ENCODE measurements around the gene COX7B2.

COX7B2 gene

DNA sequence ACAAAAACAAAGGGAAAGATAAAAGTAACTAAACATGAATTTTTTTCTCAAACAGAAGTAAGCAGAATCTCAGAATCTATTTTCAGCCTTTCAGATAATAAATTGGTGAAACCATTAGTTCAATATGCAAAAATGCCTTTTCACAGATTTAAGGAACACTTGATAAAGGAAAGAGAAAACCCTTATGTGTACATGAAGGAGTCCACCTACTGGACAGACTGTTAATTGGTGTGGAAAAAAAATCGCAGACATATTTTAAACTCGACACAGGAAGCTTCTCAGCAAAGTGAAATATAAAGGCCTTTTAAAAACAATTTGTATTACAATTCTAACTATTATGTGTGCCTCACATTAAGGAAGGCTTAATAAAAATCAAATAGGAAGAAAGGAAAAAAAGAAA lies 22.3 kb downstream of the COX7B2 start:
- no peak for DNase-seq

DNA sequence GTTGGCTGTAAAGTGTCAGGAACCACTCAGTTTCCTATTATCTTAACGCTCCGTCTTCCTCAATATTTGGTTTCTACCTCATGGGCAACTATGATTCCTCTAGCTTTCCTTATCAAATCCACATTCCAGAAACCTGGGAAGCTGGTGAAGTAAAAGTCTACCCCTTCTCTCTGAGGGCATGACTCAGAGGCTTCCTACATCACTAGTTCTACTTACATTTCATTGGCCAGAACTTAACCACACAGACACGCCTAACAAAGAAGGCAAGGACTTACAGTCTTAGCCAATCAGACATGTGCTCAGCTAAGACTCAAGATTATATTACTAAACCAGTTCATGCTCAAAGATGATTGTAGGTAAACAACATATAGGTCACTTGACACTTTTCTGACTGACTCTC lies 30.4 kb downstream of the COX7B2 start:
- DNase-seq: no peak

DNA sequence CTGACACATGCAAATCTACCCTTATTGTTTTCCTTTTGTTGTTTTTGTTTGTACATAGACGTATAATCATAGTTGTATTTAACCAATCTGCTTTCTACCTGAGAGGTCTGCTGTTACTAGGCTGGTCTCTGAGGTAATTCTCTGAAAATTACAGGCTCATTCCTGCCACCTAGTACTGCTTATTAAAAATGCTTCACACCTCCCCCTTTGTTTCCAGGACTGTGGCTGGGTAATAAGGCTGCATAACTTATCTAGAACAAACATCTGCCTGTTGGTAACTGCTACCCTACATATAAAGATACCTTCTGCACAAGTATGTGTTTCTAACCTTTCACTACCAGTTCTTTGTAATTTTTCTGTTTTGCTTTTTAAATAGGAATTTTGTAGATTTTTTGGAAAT lies 34.2 kb downstream of the COX7B2 start:
- no peak for DNase-seq

DNA sequence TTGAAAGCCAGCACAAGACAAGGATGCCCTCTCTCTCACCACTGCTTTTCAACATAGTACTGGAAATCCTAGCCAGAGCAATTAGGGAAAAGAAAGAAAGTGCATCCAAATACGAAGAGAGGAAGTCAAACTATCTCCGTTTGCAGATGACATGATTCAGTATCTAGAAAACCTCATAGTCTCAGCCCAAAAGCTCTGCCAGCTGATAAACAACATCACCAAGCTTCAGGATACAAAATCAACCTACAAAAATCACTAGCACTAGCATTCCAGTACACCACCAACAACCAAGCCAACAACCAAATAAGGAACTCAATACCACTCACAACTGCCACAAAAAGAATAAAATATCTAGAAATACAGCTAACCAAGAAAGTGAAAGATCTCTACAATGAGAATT lies 38.6 kb downstream of the COX7B2 start:
- no peak for DNase-seq

DNA sequence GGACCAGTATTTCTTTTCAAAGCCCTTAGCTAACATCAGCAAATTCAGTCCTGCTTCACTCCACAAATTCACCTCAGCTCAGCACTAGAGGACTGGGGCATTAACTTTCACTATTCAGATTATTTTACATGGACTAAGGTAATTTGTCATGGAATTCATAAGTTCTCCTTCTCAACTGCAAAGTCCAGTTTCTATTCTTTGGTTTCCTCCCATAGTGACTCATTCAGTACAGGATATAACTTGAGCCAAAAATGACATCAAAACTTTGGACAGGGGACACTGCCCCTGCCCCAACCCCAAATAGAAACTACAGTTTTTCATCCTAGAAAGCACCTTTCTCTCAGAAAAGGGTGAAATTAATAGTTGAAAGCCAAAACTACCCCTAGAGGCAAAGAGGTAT lies 52.7 kb downstream of the COX7B2 start:
- no peak for DNase-seq

DNA sequence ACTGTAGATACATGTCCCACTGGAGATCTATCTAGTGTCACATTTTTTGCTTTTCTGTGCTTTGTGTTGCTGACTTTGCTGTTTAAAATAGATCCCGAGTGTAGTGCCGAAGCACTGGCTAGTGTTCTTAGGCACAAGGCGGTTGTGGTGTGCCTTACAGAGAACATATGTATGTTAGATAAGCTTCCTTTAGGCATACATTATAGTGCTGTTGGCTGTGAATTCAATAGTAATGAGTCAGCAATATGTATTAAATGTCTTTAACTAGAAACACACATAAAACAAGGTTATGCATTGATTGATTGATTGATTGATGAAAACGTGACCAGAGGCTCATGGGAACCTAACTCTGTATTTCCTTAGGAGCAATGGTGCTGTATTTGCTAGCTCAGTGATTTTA lies 56.2 kb downstream of the COX7B2 start:
- no peak for DNase-seq

DNA sequence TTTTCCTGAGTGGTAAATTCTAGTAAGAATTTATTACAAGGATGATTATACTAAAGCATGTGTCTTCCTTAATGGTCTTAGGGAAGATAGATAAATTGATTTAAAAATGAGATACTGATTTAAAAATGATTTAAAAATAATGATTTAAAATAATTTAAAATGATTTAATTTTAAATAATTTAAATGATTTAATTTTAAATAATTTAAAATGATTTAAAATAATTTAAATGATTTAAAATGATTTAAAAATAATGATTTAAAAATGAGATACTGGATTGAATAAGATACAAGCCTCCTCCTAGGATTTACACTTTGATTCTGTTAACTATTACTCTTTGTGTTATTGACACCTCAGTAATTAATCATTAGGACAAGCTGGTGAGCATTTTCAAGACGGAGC lies 59.0 kb downstream of the COX7B2 start:
- DNase-seq: no peak

DNA sequence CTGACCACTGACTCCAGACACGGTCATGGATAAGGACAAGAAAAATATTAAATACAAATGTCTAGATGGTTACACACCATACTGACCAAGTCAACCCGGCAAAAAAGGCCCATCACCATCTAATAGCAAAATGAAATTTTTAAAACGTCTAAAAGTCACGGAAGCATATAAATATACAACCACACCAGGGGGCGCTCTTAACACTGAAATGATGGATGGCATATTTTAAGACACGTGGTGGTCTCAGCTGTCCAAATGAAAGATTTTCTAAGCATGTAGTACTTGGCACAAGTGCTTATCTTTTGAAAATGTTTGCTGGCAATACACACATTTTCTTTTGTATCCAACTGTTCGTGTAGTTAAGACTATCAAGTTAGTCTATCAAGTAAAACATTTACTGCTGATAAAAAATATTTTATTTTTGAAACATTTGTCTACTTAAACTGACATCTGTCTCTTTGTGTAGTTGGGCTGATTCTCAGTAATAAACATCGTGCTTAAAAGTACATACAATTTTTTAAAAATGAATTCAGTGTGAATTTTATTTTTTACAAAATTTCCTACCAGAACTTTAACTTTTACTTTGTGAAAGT lies 64.6 kb downstream of the COX7B2 start:
- peak; percentile 27 to 30 for DNase-seq

DNA sequence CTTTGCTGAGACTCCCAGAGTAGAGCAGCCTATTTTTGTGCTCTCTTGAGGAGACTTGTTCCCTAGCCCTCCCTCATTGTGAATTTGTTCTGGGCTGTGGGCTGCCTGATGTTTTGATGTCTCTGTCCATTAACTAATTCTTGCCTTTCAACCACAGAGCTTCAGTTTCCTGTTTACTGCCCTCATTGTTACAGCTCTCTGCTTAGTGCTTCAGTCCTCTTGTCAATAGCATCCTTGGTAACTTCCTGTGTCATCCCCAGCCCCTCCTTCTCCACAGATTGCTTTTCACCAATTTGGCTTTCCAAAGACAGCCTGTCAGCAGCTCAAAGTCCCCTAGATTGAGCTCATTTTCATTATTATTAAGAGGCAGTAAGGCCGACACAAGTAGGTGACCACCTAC lies 69.9 kb downstream of the COX7B2 start:
- no peak for DNase-seq

DNA sequence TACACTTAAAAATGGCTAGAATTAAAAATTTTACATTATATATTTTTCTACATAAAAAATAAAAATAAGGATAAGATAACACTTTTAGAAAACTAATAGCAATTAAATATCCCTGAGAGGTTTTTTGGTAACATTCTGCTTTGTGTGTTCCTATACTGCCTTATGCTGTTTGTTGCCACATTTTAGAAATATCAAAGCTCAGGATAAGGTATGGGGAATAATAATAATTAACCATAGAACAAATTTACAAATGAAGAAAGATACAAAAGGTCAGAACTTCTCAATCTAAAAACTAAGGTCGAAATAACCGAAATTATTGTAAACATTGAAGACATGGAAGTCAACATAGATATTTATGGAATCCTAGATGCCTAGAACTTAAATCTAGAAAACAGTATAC lies 71.4 kb downstream of the COX7B2 start:
- DNase-seq: no peak

DNA sequence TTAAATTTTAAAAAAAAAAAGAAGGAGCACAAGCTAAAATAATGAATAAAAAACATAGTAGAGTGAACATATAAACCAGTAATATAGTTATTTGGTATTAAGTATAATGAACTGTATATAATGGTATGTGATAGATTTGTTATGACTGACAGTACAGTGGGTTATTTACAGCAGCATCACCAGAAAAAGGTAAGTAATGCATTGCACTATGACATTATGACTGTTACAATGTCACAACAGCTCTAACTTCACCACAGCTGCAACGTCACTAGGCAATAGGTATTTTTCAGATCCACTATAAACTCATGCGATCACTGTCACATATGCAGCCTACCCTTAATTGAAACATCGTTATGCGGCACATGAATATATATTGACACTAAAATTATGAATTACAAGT lies 72.5 kb downstream of the COX7B2 start:
- DNase-seq: no peak

DNA sequence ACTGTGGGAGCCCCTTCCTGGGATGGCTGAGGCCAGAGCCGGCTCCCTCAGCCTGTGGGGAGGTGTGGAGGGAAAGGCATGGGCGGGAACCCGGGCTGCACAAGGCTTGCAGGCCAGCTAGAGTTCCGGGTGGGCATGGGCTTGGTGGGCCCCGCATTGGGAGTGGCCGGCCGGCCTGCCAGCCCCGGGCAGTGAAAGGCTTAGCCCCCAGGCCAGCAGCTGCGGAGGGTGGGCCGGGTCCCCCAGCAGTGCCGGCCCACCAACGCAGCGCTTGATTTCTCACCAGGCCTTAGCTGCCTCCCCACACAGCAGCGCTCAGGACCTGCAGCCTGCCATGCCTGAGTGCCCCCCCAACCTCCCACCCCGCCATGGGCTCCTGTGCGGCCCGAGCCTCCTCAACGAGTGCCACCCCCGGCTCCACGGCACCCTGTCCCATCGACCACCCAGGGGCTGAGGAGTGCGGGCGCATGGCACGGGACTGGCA lies 78.0 kb downstream of the COX7B2 start:
- no peak for DNase-seq

DNA sequence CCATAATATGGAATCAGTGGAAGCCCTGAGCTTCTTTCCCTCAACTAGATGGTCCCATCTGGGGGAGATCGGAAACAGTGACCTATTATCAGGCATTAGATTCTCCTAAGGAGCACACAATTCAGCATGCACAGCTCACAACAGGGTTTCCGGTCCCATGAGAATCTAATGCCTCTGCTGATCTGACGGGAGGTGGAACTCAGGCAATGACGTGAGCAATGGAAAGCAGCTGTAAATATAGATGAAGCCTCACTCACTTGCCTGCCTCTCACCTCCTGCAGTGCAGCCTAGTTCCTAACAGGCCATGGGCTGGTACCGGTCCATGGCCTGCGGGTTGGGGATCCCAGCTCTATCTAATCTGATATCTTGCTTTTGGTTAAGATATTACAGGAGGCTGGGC lies 88.9 kb downstream of the COX7B2 start:
- no peak for DNase-seq

DNA sequence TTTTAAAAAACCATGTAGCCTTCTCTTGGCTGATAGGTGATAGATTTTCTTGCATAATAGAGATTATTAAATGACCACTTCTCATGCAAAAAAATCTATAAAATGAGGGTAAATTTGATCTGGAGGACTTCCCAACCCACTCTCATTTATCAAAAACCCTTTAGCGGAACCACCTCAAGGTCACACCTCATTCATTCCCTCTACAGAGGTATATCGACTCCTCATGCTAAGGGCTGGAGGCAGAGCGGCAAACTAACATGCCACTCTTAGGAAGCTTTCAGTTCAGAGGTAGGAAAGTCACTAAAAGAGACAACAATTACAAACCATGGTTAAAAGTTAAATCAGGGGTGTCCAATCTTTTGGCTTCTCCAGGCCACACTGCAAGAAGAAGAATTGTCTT lies 90.0 kb downstream of the COX7B2 start:
- DNase-seq: no peak

DNA sequence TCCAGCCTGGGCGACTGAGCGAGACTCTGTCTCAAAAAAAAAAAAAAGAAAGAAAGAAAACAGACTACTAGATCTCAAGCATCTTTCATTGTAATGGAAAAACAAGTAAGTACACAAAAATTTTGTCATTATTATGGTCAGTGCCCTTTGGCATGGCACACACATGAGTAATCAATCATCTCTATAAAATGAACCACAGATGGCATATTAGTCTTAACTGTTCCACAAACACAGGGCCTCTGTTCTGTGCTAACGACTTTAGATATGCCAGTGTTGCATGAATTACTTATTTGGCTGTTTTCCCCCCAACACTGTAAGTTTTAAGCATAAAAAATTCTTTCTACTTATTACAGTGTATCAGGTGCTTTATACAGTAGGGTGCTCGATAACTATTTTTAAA lies 90.4 kb downstream of the COX7B2 start:
- no peak for DNase-seq

DNA sequence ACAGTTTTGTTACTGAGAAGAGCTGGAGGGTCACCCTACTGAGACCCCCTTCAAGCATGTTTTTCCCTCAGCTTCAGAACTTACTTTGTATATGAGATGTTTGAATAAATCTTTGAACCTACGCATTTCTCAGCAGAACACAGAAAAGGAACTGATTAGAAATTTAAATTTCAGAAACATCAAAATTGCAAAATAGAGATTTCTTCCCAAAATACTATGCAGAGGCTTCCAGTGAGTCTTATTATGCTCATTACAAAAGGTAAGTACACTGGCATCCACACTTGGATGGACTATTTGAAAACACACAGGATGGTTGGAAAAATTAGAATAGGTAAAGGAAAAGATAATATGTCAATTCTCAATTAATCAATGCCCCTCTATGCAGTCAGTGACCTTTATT lies 91.2 kb downstream of the COX7B2 start:
- no peak for DNase-seq

DNA sequence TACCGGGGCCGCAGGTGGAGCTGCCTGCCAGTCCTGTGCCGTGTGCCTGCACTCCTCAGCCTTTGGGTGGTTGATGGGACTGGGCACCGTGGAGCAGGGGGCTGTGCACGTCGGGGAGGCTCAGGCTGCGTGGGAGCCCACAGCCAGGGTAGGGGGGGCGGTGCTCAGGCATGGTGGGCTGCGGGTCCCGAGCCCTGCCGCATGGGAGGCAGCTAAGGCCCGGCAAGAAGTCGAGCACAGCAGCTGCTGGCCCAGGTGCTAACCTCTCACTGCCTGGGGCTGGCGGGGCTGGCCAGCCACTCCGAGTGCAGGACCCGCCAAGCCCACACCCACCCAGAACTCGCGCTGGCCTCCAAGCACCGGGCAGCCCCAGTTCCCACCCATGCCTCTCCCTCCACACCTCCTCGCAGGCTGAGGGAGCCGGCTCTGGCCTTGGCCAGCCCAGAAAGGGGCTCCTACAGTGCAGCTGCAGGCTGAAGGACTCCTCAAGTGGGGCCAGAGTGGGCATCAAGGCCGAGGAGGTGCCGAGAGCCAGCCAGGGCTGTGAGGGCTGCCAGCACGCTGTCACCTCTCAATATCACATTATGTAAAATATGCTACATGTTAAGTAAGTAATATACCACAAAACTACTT lies 104.1 kb downstream of the COX7B2 start:
- DNase-seq: no peak

DNA sequence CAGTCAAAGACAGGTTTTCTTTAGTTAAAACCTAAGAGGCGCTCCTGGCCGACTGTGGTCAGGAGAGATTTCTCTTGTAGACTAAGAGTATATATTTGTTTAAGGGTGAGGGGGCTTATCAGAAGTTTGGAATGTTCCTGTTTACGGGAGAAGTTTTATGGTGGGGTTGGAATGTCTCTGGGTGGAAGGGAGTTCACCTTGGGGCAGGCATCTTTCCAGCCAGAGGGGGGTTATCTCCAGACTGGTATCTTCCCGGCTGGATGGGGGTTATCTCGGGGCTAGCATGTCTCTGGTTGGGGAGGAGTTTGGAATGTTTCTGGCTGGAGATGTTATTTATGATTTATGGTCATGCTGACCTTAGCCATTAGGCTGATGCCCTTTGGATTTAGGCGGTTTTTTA lies 116.0 kb downstream of the COX7B2 start:
- no peak for DNase-seq

DNA sequence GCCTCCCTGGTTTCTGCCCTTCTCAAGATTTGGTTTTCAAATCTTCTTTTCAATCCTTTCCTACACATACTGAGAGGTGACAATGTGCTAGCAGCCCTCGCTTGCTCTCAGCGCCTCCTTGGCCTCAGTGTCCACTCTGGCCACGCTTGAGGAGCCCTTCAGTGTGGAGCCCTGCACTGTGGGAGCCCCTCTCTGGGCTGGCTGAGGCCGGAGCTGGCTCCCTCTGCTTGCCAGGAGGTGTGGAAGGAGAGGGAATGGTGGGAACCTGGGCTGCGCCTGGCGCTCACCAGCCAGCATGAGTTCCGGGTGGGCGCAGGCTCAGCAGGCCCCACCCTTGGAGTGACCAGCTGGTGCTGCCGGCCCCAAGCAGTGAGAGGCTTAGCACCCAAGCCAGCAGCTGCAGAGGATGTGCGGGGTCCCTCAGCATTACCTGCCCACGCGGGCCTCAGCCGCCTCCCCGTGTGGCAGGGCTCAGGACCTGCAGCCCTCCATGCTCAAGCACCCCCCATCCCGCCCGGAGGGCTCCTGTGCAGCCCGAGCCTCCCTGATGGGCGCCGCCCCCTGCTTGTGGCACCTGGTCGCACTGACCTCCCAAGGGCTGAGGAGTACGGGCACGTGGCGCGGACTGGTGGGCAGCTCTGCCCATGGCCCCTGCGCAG lies 127.5 kb downstream of the COX7B2 start:
- no peak for DNase-seq

DNA sequence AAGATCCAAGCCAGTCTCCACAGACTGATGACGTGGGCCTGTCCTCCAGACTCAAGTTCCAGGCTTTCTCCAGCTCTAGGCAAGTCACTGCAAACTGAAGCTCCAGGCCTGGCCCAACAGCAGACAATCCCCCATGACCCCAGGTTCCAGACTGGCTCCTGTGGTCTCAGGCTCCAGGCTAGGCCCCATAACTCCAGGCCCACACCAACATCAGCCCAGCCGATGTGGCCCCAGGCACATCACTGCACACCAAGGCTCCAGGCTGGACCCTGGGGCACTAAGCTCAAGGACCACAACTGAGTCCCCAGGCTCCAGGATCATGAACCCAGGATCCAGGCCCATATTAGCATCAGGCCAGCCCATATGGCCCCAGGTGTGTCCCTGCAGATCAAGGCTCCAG lies 143.6 kb downstream of the COX7B2 start:
- no peak for DNase-seq

DNA sequence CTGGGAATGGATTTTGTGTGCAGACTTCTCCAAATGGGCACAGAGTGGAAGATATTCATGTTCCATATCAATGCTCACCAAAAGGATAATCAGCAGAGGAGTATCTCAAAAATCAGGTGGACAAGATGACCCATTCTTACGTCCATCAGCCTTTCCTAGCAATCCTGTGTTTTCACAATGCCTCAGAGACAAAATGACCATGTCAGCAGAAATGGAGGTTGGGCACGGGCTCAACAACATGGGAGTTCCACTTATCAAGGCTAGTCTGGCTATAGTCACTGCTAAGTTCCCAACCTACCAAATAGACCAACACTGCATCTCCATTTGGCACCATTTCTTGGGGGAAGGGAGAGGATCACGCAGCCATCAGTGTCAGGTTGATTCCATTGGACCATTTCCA lies 179.0 kb downstream of the COX7B2 start:
- no peak for DNase-seq

DNA sequence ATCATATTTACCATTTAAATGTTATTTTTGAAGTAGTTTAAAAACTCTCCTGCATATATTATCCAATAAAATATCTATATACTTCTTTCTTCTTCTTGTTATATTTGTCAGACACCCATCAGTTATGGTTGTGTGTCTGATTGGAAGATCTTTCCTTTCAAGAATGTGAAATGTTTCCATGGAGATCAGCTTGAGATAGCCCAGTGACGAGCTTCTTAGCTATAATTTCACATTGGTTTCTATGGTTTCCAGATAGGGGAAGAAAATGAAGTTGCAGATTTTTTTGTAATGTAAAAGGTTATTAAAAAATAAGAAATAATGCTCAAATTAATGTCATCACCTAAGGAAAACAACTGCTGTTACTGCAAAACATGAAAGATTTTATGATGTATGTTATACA lies 189.0 kb downstream of the COX7B2 start:
- no peak for DNase-seq

DNA sequence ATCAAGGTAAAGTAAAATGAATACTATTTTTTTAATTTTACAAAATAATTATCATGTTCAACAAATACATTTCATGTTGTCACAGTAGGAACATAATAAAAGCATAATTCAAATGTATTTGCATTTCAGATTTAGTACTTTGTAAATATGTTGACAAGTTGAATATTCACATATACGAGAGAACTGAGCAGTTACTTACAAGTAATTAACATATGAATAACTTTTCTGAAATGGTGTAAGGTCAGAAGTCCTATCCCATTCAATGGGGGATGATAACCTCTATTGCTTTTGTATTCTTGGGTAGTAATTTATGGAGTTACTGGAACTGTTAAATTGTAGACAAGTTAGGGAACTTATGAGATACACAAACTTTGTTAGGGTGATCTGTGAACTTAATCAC lies 191.1 kb downstream of the COX7B2 start:
- DNase-seq: no peak

DNA sequence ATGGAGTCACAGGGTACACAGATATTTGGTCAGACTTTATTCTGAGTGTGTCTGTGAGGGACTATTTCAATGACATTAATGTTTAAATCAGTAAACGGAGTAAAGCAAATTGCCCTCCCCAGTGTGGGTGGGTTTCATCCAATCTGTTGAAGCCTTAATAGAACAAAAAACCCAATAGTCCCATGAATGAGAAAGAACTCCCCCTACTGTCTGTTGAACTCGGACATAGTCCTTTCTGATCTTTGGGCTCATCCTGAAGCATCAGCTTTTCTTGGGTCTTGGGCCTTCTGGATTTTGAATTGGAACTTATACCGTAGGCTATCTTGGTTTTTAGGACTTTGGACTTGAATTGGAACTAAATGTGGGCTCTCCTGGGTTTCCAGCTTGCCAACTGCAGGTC lies 193.6 kb downstream of the COX7B2 start:
- no peak for DNase-seq

DNA sequence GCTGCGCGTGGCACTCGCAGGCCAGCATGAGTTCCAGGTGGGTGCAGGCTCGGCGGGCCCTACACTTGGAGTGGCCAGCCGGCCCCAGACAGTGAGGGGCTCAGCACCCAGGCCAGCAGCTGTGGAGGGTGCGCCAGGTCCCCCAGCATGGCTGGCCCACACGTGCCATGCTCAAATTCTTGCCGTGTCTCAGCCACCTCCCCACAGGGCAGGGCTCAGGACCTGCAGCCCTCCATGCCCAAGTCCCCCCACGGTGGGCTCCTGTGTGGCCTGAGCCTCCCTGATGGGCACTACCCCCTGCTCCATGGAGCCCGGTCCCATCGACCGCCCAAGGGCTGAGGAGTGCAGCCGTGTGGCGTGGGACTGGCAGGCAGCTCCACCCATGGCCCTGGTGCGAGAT lies 210.2 kb downstream of the COX7B2 start:
- DNase-seq: no peak
